GM12865 (cell line): ENCODE data around the gene NSD2.

ENCODE experiments used
- DNase-seq: peaks from one replicate; pipeline ENCODE4 v3.0.0; 2010; ENCODE audit warnings: low read depth
- H3K4me3 ChIP-seq: 2 replicates; pipeline ENCODE4 v1.5.1; 2011; ENCODE audit warnings: mild to moderate bottlenecking, low read depth, low read length, control low read depth
- TF ChIP-seq, protein P1 (sequence below): IDR thresholded peaks from 2 replicates; pipeline ENCODE4 v1.5.1; 2011; ENCODE audit warnings: low read length, control low read depth, low read depth, inconsistent platforms; ENCODE audit not compliant: insufficient read depth; ENCODE audit errors: missing control alignments

NSD2 gene

DNA sequence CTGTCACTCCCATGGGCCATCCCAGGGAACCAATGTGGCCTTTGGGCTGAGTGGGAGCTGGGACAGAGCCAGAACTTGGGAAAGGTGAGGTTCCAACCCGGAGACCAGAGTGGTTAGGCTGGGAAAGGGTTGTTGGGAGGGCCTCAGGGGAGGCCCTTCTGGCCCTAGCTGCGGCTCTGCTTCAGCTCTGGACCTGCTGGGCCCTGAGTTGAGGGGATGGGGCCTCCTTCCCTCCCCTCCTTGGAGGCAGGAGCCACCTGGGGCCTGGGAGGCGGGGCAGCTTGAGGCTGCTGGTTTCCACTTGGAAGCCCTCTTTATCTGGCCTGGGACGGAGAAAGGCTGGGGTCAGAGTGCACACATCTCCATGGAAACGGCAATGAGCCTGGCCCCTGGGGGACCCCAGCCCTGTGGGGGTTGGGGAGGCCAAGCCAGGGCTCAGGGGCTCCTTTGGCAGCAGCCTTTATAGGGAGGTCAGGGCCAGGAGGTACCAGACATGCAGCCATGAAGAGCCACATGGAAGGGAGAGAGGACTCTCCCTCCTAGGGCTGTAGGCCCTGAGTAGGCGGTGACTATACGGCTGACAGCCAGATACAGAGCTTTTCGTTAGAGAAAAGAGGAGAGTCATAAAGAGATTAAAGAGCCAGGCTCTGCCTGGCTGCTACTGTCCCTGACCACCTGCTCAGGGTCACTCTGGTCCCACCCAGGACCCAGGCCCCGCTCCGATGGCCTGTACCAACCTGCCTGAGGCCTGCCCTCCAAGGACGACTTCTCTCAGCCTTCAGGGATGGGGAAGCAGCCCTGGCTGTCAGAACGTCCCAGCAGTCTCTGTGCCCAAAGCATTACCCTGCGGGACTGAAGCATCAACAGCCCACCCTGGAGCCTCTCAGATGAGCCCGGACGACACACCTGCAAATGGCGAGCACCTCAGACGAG, 6.9 kb upstream of the NSD2 start:
- TF ChIP-seq, protein P1, sequence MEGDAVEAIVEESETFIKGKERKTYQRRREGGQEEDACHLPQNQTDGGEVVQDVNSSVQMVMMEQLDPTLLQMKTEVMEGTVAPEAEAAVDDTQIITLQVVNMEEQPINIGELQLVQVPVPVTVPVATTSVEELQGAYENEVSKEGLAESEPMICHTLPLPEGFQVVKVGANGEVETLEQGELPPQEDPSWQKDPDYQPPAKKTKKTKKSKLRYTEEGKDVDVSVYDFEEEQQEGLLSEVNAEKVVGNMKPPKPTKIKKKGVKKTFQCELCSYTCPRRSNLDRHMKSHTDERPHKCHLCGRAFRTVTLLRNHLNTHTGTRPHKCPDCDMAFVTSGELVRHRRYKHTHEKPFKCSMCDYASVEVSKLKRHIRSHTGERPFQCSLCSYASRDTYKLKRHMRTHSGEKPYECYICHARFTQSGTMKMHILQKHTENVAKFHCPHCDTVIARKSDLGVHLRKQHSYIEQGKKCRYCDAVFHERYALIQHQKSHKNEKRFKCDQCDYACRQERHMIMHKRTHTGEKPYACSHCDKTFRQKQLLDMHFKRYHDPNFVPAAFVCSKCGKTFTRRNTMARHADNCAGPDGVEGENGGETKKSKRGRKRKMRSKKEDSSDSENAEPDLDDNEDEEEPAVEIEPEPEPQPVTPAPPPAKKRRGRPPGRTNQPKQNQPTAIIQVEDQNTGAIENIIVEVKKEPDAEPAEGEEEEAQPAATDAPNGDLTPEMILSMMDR, result no peak
- no peak overlapping the region for H3K4me3 ChIP-seq
- DNase-seq, result no peak

- no peak for DNase-seq
- TF ChIP-seq, protein P1, result no peak
- H3K4me3 ChIP-seq, result no peak overlapping the region
These were observed 5.0 kb upstream of the NSD2 start for GRCh38 chr4:1866189-1866661.

- no peak overlapping the region for H3K4me3 ChIP-seq
- TF ChIP-seq, protein P1, result no peak
- DNase-seq, result no peak
These were observed 2.9 kb upstream of the NSD2 start for GRCh38 chr4:1868293-1868692.

- DNase-seq, result no peak
- H3K4me3 ChIP-seq, result no peak overlapping the region
- TF ChIP-seq, protein P1, result no peak
These were observed 2.3 kb upstream of the NSD2 start for GRCh38 chr4:1868912-1869311.

- H3K4me3 ChIP-seq, result peak overlapping the region; percentile 88
- TF ChIP-seq, protein P1, result no peak
- DNase-seq, result no peak
These were observed 1.5 kb upstream of the NSD2 start for GRCh38 chr4:1869530-1870327.

DNA sequence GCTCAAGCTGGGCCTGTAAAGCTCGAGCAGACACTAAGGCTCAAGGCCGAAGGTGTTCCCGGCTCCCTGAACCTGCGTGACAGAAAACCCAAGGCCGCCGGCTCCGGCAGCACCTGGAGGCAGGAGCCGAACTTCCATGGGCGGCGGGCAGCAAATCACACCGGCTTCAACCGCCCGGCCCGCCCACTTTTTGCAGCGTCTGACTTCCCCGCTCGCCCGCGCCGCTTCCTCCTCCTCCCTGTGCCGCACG, 940 bp upstream of the NSD2 start:
- TF ChIP-seq, protein P1, result no peak
- peak overlapping the region; percentile 88 for H3K4me3 ChIP-seq
- DNase-seq, result peak; percentile 92
